IPS-18c (cell line): ENCODE data around the gene TPRA1.

Experiments used
- H3K4me3 ChIP-seq: 2 replicates; pipeline ENCODE4 v1.7.0; 2013; ENCODE audit warnings: low read depth, mild to moderate bottlenecking, low read length, moderate library complexity; ENCODE audit not compliant: insufficient read depth
- H3K9me3 ChIP-seq: one replicate; pipeline ENCODE4 v1.6.1; 2013; ENCODE audit warnings: mild to moderate bottlenecking, low read length, moderate library complexity; ENCODE audit not compliant: control insufficient read depth, insufficient read depth

The TPRA1 gene

DNA sequence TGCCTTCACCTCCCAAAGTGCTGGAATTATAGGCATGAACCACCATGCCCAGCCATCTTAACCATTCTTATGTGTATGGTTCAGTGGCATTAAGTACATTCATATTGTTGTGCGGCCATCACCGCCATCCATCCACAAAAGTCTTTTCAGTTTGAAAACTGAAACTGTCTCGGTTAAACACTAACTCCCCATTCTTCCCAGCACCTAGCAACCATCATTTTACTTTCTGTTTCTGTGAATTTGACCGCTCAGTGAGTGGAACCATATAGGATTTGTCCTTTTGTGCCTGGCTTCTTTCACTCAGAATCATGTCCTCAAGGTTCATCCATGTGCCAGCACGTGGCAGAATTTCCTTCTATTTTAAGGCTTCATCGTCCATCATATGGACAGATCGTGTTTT is 13.5 kb upstream of the TPRA1 start:
- Histone ChIP-seq H3K9me3 (no peaks in the 10 kb centered on the region), H3K4me3 (no peak overlapping the region)

DNA sequence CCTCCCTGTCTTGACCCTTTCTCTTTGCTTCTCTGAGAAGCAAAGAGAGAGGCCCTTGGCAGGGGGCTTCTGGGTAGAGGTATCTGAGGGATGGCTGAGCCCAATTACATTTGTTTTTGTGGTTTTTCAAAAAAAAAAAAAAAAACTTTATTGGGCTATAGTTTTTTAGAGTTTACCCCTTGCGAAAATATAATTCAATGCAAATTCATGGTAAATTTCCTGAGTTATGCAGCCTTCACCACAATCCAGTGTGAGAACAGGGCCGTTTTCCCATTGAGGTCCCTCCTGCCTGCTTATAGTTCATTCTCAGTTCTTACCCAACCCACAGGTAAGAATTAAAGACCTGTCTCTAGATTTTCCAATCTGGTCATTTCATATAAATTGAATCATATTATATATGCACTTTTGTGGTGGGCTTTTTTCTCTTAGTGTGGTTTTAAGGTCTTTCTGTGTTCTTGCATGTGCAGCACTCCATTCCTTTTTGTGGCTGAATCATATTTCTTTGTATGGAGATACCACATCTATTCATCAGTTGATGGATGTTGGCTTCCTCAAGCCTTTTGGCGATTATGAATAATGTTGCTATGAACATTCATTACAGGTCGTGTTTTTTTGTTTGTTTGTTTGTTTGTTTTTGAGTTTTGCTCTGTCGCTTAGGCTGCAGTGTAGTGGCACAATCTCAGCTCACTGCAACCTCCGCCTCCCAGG is 10.4 kb upstream of the TPRA1 start:
- Histone ChIP-seq H3K9me3 (no peaks in the 10 kb centered on the region), H3K4me3 (no peak overlapping the region)

DNA sequence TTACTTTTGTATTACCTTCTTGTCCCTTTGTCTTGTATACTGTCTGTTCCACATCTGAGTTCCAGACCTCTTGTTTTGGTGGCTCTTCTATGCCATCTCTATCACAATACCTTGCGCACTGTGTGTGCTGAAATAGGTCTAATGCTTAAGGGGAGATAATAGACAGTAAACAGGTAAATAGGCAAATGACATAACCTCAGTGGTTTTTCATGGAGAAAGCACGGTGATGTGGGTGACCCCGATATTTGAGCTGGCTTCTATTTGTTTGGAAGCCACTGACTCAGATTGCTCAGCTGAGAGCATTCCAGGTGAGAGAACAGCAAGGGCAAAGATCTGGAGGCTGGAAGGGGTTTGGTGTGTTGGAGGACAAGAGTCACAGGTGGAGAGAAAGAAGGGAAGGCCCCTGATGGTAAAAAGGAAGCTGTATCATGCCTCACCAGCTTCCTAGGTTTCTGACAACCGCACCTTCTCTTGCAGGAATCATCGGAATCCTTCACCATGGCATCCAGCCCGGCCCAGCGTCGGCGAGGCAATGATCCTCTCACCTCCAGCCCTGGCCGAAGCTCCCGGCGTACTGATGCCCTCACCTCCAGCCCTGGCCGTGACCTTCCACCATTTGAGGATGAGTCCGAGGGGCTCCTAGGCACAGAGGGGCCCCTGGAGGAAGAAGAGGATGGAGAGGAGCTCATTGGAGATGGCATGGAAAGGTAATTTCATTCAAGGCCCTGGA is 8.5 kb upstream of the TPRA1 start:
- no peaks in the 10 kb centered on the region for H3K9me3 ChIP-seq
- H3K4me3 ChIP-seq: peak overlapping the region; percentile 94

DNA sequence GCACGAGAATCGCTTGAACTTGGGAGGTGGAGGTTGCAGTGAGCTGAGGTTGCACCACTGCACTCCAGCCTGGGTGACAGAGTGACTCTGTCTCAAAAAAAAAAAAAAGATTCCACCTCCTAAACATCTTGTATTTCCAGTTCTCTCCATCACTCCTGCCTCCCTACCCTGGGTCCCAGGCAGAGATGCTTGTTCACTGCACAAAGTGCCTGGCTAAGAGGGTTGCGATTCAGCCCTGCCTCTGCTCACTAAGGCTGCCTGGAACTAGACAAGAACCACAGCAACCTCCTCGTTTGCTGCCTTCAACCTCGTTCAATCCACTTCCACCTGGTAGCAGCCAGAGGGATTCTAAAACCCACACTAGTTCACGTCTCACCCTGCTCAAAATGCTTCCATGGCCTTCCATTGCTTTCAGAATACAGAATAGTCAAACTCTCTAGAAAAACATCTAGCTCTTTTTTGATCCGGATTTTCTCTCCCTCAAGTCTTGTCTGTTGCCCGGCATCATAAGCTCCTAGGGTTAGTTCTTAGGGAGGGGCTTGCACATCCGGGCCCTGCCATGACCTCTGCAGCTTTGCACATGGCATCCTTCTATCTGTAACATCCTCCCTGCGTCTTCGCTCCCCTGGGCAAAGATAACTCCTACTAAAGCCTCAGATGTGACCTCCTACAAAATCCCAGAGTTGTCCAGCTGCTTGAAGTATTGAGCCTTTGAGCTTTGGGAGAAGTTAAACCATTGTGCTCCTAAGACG is 6.7 kb upstream of the TPRA1 start:
- Histone ChIP-seq H3K4me3 (no peak overlapping the region), H3K9me3 (no peaks in the 10 kb centered on the region)

DNA sequence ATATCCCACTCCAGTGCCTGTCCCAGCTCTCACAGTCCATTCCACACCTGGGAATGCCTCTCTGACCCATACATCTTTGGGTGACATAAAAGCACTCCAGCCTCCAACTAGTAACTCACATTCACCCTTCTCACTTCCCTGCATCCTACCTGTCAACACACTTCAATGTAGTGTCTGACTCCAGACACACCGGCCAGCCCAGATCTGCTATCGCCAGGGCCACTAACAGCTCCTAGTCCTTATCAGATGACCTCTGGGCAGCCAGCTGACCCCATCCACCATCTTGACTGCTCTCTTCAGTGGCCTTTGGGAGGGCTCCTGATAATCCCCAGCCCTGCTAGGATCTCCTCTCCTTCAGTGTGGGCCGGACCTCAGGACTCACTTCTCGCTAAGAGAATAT is 4.8 kb upstream of the TPRA1 start:
- H3K9me3 ChIP-seq: no peaks in the 10 kb centered on the region
- H3K4me3 ChIP-seq: no peak overlapping the region

DNA sequence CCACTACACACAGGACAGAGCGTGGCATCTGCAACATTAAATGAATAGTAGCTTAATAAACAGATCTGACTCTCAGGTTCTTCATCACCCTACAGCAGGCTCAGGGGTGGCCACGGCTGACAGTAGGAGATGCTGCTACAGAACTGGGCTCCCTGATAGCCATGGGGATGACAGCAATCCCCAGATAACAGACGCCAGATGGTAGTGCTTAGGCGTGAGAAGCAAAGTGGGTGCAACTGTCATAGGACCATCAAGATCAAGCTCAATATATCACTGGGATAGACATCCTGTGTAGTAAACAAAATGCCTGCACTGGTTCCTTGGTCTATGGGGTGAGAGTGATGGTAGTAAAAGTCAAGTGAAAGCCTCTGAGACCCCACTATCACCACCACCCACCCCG is 2.6 kb upstream of the TPRA1 start:
- Histone ChIP-seq H3K9me3 (no peaks in the 10 kb centered on the region), H3K4me3 (no peak overlapping the region)

DNA sequence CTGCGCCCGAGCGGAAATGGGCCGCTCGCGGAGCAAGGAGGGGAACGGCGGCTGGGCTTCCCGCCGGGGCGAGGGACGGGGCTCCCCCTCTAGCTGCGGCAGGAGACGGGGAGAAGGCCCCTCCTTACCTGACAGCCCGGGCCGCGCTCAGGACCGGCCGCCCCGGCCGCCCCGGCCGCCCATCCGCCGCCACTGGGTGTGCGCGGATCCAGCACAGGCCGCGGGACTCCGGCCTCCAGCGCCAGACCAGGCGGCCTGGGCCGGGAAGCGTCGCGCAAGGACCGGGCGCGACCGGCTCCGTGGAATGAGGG is 296 bp downstream of the TPRA1 start:
- peak overlapping the region; percentile 96 for H3K4me3 ChIP-seq

DNA sequence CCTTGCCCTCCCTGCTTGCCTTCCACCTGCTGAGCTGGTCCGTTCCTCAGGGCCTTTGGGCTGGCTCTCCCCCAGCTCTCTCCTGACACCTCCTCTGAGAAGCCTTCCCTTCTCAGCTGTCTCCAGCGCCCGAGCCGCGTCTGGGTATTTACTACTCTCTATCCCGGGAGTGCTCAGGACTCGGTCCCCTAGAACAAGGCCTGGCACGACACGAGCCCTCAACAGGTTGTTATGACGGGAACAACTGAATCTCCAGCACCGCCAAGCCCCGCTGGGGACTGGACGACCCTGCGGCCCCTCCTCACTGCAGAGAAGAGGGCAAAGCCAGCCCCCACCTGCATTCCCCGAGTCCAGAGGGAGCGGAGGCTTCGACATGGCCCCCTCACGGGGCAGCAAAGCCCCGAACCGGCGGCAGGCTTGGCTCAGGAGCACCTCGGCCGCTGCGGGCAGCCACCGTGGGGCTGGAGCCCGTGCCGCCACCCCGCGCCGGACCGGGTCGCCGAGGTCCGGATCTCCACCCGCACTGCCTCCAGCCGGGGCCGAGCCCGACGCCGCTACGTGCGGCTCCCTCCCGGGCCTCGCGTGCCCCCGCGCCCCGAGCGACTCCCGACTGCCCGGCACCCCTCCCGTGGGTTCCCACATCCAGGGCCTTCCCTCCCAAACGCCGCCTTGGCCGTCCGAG is 792 bp downstream of the TPRA1 start:
- no peaks in the 10 kb centered on the region for H3K9me3 ChIP-seq
- peak overlapping the region; percentile 96 for H3K4me3 ChIP-seq

More for the DNA sequence above, 296 bp downstream of the TPRA1 start:
- no peaks in the 10 kb centered on the region for H3K9me3 ChIP-seq

DNA sequence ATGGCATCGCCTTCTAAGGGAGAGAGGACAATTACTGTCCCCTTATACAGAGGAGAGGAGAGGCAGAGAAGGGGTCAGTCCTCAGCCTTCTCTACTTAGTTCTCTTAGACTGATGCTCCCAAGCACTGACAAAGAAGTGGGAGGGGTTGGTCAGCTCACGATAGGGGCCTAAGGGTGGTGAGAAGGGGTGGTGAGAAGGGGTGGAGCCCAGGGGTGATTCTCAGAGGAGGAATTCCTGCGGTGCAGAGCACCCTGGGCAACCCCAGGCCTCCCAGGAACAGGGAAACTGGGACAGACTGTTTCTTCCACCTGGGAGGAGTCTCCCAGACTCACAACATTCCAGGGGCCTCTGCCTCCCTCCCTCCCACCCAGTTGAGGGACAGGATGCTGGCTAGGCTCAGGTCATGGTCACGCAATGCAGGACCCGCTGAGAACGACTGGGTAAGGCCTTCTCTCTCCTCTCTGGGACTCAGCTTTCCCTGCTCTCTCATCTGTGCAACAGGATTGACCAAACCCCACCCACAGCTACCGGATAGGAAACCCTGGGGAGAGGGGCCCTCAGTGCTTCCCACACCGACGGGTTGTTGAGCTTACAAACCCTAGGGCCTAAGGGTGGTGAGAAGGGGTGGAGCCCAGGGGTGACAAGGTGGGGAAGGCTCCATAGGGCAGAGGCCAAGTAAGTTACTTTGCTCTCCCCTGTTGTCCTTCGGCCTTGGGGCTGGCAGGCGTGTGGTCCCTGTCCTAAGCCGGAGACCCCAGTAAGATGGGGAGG is 1.5 kb downstream of the TPRA1 start:
- H3K9me3 ChIP-seq: no peaks in the 10 kb centered on the region
- peak overlapping the region; percentile 96 for H3K4me3 ChIP-seq

DNA sequence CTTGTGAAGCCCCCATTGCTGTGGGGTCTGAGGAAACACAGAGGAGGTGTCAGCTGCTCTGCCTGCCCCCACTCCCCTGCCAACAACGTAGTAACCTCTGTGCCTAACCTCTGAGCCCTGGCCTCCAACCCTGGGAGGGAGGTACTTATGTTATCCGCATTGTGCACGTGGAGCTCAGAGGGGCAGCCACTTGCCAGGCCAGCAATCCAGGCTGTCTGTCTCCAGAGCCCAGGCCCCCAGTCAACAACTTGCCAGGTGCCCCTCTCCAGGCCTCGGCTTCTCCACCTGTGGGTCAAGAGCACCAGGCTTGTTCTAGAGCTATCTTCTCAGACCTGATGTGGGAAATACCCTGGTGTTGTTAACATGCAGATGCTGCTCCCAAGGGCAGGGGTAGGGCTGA is 2.7 kb downstream of the TPRA1 start:
- Histone ChIP-seq H3K4me3 (no peak overlapping the region), H3K9me3 (no peaks in the 10 kb centered on the region)

DNA sequence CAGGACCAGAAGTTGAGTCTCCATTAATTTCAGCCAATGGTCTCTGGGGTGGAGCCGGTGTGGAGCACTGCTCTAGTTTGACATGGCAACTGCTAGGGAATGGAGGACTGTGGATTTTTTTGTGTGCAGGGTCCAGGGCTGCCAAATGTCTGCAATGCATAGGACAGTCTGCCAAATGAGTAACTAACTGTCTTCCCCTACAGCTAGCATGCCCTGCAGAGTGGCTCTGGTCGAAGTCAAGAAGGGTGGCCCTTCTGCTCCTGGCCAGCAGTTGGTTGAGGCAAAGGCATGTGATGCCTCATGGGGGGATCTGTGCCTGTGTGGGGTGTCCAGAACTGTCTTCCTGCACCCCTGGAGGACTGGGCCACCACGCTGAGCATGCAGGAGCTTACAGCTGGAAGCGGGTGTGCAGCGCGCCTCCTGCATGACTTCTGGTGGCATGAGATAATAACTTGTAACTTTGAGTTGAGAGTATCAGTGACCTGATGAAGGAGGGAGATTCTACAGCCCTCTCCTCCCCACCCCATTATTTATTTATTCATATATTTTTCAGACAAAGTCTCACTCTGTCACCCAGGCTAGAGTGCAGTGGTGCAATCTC is 4.6 kb downstream of the TPRA1 start:
- H3K4me3 ChIP-seq: no peak overlapping the region
- H3K9me3 ChIP-seq: no peaks in the 10 kb centered on the region

DNA sequence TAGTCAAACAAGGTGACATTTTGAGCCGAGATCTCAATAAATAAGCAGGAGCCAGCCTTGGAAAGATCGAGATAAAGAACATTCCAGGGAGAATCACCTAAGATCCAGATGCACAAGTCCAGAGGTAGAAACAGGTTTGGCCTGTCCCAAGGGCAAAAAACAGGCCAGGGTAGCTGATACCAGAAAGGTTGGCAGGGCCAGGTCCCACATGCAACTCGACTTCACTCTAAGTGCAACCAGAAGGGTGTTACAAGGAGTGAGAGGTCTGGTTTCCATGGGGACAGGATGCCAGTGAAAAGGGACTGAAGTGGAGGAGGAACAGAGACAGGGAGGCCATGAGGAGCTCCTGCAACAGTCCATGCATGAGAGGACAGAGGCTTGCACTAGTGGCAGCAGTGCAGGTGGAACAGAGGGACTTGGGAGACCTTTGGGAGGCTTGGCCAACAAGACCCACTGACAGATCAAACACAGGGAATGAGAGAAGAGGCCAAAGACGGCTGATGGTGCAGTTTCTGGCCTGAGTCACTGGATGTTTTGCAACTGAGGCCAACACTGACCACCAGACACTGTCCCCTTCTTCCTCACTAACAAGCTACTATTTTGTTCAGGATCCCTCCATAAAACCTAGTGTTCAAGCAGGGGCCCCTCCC is 5.2 kb downstream of the TPRA1 start:
- Histone ChIP-seq H3K4me3 (no peak overlapping the region), H3K9me3 (no peaks in the 10 kb centered on the region)

DNA sequence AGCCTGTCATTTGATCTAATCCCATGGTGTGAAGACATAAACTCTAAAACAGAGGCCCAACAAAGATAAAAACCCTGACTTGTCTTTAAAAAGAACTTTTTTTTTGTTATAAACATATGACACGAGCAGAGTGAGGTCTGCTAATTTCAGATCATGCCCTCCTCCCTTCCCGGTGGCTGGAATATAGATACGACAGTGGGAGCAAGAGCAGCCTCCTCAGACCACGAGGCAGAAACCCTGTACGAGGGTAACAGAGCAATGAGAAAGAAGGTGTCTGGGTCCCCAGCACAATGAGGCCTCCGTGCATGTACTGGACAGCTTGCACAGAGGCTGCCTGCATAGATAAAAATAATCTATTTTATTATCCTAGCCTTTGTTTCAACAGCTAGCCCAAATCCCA is 5.8 kb downstream of the TPRA1 start:
- Histone ChIP-seq H3K4me3 (no peak overlapping the region), H3K9me3 (no peaks in the 10 kb centered on the region)

DNA sequence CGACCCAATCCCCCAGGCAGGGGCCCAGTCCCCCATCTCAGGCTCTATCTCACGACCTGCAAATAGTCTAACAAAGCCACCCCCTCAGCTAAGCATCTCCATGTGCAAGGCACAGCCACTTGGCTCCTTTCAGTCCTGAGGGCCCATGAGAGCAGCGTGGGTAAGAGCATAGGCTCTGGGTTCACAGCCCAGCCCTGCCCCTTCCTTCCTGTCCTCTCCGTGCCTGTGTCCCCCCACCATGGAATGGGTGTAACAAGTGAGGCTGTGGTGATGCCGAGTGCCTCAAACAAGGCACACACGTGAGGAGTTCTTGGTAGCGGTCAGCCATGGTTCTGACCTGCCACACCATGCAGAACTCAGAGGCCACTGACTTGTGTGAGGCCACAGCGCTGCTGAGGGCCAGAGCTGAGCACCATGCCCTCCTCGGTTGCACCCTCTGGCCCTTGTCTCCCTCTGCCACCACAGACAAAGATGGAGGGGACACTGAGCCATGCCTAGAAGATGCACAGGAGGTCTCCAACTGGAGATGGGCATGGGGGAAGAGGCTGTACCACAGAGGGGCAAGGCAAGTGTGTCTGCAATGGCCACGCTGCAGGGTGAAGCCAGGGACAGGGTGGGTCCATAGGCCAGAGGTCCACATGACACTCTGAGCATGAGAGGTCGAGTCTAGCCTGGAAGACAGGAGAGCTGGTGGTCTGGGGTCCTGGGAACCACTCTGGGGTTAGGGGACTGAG is 10.0 kb downstream of the TPRA1 start:
- Histone ChIP-seq H3K4me3 (no peak overlapping the region), H3K9me3 (no peaks in the 10 kb centered on the region)

DNA sequence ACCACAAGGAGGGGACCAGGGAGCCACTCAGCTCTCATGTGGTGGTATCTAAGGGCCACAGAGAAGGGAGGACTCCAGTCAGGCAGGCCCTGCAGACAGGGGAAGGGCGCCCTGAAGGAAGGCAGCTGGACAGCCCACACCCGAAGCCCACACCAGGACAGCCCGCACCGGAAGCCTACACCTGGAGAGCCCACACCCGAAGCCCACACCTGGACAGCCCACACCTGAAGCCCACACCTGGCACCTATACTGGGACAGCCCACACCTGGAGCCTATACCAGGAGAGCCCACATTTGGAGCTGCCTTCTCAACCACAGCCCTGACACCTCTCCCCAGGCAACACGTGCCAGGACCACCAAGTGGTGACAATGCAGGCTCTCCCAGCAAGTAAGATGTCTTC is 11.7 kb downstream of the TPRA1 start:
- Histone ChIP-seq H3K4me3 (no peak overlapping the region), H3K9me3 (no peaks in the 10 kb centered on the region)

DNA sequence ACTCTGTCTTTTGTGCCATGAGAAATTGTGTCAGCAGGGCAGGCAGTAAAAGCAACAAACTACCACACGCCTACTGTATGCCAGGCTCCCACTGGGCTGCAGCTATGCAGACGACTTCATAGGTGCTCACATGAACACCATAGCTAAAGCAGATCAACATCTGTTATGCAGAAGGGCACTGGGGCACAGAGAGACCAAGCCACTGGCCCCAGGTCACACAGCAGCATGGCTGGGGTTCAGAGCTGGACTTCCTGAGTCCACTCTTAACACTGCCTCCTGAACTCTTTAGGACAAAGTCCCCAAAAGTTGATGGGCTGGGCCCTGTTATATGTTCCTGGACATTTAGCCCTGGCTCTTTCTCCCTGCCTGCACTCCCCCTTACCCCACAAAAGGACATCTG is 12.4 kb downstream of the TPRA1 start:
- no peaks in the 10 kb centered on the region for H3K9me3 ChIP-seq
- H3K4me3 ChIP-seq: no peak overlapping the region
